GM18868 (cell line): Measurements from ENCODE around the gene HSFX3.
"Not testable (repeated sequence)": the region's sequence is repeated elsewhere in the genome, so short reads cannot be mapped to it uniquely, and the experiment has no call there.

Source experiments
- ATAC-seq: cut with Tn5 transposase; IDR thresholded peaks from one replicate; pipeline ENCODE4 v1.9.1; 2021; ENCODE audit warnings: mild to moderate bottlenecking, moderate library complexity; ENCODE audit not compliant: unreplicated experiment

The HSFX3 gene

GRCh38 chrX:149545545-149546543 is 3.9 kb downstream of the HSFX3 start:
- not testable (repeated sequence) for ATAC-seq

DNA sequence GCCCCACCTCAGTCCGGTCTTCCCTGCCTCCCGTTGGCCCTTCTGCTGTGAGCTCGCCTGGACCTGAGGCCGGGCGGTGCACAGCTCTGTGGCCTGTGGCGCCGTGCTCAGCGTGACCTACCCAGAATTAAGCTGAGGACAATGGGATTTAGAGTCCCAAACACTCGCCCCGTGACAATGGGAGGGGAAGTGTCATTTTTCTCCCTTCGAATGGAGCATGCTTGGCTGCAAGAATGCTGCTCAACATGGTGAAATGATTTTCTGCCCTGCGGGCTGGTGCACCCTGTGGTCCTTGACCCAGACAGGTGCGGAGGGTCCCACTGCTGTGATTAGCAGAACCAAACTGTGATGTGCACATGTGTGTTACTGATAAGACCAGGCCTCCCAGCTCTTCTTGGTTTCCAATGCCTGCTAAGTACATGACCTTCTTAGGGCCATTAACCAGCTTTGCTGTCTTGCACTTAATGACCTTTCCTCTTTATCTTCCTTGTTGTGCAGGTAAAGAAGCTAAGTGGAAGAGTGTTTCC is 8.1 kb downstream of the HSFX3 start:
- ATAC-seq = no peak

GRCh38 chrX:149540621-149541520 is 8.9 kb downstream of the HSFX3 start, which contains the start of gene EOLA1:
Gene EOLA1, plus strand, starts transcription at chrX:149541012. Its CDS starts 4,619 bp downstream, at chrX:149545631.
- ATAC-seq = peak; percentile 69

DNA sequence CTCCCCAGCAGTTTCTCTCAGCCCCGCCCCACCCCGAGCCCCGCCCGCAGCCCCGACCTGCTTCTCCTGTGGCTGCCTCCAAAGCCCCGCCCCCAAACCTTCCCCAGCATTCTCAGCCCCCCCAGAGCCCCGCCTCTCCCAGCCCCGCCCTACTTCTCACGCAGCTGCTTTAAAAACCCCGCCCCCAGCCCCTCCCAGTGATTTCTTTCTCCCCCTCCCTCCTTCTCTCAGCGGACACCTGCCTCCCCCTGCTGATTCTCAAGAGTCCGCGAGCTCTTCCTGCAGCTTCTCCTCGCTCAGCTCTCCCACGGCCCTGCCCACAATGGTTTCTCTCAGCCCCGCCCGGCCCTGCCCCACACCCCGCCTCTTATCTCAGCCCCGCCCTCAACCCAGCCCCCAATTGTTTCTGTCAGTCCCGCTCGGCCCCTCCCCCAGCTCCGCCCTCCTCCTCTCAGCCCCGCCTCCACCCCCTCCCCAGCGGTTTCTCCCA is 9.5 kb downstream of the HSFX3 start:
- ATAC-seq = peak; percentile 25

DNA sequence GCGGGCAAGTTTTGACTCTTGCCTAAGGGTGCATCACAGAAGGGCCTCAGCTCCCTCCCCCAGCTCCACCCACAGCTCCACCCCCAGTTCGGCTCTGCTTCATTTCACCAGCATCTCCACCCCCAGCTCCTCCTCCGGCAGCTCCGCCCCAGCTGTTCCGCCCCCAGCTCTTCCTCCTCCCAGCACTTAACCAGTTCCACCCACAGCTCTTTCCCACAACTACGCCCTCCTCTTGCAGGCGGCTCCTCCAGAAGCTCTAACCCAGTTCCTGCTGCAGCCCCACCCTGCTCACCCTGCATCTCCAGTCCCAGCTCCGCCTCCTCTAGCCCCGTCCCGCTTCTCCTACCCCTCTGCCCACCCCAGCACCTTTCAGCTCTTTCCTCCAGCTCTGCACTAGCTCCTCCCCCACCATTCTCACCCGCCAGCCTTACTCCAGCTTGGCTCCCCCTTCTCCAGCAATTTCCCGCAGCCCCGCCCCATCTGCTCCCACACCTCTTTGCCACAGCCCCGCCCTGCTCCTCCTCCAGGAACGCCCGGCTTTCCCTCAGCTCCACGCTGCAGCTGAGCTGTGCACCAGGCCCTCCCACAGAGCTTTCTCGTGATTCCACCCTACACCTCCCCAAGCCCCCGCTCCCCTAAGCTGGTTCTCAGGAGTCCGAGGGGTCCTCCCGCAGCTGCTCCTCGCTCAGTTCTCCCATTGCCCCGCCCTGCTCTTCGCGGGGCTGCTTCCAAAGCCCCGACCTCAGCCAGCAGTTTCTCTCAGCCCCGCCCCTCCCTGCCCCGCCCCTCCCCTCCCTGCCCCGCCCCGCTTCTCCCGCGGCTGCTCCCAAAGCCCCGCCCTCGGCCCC is 10.2 kb downstream of the HSFX3 start:
- ATAC-seq = peak; percentile 50

DNA sequence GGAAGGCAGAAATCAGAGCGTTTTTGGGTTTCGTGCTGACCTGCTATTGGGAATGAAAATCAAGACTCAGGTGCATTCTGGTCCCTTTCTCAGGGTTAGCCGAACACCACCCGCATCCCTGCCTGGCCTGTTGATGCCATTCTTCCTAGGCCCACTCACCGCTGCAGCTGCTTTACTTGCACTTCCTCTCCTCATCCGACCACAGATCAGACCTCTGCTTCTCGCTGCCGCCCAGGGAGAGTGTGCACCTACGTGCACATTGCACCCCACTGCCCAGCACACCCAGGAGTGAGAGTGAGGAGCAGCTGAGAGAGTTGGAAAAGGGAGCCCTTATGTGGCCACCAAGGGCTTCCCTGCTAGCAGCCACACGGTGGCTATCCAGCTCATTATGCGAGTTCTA is 12.2 kb downstream of the HSFX3 start:
- not testable (repeated sequence) for ATAC-seq

DNA sequence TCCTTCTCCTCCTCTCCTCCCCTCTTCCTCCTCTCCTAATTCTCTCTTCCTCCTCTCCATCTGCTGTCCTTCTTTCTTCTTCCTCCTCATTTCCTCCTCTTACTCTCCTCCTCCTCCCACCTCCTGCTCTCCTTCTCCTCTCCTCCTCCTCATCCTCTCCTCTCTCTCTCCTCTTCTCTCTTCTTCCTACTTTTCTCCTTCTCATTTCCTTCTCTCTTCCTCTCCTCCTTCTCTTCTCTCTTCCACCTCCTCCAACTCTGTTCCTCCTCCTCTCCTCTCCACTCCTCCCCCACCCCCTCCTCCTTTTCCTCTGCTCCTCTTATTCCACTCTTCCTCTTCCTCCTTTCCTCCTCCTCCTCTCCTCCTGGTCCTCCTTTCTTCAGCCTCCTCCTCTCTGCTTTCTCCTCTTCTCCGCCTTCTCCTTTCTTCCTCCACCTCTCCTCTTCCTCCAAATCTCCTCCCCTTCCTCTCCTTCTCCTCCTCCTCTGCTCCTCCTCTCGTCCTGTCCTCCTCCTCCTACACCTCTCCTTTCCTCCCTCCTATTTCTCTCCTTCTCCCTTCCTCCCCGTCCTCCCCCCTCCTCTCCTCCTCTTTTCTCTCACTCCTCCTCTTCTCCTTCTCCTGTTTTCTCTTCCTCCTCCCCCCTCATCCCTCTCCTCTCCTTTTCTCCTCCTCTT is 14.7 kb downstream of the HSFX3 start:
- ATAC-seq = not testable (repeated sequence)

GRCh38 chrX:149533999-149534398 is 15.7 kb downstream of the HSFX3 start:
- not testable (repeated sequence) for ATAC-seq

- ATAC-seq = not testable (repeated sequence)
Observed at GRCh38 chrX:149532868-149533267, 16.9 kb downstream of the HSFX3 start.

GRCh38 chrX:149531599-149531998 is 18.1 kb downstream of the HSFX3 start:
- ATAC-seq = peak; percentile 76

GRCh38 chrX:149528381-149528780 is 21.3 kb downstream of the HSFX3 start:
- ATAC-seq = no peak

DNA sequence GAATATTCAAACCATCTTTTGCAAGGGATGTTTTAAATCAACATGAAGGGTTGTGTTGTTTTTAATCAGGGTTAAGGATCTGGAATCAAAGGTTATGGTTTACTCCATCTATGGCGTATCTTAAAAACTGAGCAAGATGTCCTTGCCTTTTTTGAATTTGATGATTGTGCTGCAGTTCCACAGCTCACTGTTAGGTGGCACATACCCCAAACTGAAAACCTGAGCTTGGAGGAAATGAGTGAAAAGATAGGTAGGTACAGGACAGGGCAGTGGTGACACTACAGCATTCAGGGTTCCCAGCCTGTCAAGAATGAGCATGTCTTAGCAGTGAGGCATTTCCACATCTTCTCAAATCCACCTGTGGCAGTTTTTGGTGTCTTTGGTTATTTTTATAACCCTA is 22.0 kb downstream of the HSFX3 start:
- peak; percentile 23 for ATAC-seq

DNA sequence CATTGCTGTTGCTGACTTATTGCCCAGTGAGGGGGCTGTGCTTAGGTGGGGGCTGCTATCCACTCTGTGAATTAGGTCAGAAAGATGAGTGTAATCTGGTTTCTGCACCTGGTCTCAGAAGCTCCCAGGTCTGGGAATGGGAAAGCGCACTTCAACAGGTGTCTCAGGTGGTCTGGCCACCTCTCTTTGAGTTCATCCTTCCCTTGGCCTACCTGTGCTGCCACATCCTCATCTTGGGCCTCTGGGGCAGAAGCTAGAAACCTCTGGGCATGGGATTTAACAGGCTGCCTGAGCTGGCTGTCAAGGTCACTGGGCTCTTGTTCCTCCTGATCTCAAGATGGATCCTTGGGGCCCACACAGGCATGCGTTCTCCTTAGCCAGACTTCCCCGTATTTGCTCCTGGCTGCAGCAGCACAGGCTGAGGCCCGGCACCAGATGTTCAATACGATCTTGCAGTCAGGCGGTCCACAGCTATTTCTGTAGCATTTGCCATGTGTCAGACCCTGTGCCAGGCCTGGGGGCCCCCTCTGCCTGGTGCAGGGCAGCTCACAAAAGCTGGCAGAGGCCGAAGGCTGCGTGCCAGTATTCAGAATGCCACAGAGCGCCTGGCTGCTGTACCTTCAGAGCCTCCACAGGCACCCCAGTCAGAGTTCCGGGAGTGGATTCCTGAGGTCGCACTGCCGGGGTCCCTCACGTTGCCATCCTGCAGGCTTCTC is 23.2 kb downstream of the HSFX3 start:
- ATAC-seq = not testable (repeated sequence)

DNA sequence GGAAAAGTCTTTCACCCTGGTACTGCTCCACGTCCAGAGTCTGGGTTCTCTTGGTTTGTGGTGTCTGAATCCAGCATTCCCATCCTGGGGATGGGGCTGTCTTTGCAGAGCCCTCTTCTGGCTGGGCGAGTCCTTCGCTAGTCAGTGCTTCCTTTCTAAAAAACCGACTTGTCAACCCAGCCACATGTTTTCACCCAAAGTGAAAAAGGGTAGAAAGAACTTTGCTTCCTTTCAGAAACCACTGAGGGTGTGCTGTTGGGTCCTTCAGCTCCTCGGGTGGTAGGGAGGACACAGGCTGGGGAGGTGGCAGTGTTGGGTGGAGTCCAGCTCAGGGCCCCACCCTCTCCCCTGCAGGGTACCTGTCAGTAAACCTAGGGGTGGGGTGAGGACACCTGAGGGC is 23.8 kb downstream of the HSFX3 start:
- ATAC-seq = peak; percentile 33

DNA sequence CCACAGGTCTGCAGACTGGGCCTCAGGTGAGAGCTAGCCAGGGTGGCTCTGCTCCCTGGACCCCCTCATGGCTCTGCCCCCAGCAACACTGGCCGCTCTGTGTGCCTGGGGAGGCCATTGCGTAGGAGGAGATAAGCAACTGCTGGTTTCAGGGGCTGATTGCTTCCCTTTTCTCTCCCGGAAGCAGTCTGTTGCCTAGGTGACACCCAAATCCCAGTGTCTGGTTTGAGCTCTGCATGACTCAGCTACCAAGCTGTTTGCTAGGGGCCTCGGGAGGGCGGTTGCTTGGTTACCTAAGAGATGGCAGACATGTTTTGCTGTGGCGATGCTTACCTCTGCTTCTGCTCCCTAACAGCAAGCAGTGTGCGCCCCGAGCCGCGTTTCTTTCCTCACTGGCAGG is 24.3 kb downstream of the HSFX3 start:
- ATAC-seq = peak; percentile 92

DNA sequence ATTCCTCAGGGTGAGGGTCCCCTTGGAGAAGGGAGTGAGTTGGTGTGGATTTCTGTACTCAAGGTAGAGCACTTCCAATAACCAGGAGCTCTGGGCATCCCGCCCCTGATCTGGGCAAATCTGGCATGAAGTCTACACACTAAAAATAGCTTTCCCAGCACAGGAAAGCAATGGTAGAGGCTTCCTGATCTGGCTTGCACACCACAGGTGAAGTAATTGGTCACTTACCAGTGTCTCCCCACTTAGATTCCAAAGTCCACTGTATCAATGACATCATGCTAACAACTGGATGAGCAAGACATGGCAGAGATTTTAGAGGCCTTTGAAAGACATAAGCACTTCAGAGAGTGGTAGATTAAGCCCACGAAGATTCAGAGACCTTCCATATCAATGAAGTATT is 26.8 kb downstream of the HSFX3 start:
- no peak for ATAC-seq

DNA sequence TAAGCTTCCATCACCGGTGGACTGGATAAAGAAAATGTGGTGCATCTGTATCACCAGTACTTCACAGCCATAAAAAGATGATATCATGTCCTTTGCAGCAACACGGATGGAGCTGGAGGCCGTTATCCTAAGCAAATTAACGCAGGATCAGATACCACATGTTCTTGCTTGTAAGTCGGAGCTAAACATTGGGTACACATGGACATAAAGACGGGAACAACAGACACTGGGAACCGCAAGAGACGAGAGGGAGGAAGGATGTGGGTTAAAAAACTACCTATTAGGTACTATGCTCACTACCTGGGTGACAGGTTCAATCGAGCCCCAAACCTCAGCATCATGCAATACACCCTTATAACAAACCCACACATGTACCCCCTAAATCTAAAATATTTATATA is 28.3 kb downstream of the HSFX3 start:
- no peak for ATAC-seq

DNA sequence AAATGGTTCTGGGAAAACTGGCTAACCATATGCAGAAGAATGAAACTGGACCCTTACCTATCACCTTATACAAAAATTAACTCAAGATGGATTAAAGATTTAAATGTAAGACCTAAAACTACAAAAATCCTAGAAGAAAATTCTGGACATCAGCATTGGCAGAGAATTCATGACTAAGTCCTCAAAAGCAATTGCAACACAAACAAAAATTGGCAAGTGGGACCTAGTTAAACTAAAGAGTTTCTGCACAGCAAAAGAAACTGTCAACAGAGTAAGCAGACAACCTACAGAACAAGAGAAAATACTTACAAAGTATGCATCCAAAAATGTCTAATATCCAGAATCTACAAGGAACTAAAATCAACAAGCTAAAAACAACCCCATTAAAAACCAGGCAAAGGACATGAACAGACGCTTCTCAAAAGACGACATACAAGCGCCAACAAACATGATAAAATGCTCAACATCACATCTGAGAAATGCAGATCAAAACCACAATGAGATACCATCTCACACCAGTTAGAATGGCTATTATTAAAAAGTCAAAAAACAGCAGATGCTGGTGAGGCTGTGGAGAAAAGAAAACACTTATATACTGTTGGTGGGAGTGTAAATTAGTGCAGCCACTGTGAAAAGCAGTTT is 29.0 kb downstream of the HSFX3 start:
- ATAC-seq = not testable (repeated sequence)
